ENCODE measurements around the gene TRIM32.
"Not testable (repeated sequence)": the region's sequence is repeated elsewhere in the genome, so short reads cannot be mapped to it uniquely, and the experiment has no call there.

The TRIM32 gene

DNA sequence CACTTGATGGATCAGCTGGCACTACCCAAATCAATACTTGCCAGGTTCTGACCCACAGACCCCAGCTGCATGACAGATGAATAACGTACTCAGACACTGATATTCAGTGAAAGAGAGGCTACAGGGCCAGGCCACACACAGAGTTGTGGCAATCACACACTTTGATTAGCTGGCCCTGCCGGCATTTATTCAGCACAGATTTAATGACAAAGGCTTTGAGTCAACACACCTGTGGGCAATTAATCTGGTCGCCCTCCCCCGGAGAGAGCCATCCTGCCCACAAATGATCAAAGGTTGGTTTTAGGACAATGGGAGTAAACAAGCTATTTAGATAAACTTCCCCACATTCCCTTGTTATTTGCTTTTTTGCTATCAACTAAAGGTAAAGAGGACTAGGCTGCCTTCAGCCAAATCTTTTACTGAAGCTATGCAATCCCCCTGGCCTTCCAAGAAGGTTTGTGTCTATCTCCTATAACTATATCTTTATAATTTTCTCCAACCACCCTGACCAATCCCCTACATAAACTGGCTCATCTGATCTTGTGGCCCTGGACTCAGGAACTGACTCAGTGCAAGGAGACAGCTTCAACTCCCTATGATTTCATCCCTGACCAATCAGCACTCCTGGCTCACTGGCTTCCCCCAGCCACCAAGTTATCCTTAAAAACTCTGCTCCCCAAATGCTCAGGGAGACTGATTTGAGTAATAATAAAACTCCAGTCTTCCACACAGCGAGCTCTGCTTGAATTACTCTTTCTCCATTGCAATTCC is 12.7 kb upstream of the TRIM32 start:
- DNase-seq, result no peak

GRCh38 chr9:116683535-116683934 is 3.6 kb upstream of the TRIM32 start:
- no peak for DNase-seq

DNA sequence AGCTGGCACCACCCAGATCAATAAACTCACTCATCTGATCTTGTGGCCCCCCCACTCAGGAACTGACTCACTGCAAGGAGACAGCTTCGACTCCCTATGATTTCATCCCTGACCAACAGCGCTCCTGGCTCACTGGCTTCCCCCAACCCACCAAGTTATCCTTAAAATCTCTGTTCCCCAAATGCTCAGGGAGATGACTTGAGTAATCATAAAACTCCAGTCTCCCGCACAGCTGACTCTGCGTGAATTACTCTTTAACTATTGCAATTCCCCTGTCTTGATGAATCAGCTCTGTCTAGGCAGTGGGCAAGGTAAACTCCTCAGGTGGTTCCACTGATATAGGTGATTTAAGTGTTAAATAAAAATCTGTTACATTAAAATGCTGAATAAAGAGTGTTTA is 1.9 kb upstream of the TRIM32 start:
- no peak for DNase-seq

DNA sequence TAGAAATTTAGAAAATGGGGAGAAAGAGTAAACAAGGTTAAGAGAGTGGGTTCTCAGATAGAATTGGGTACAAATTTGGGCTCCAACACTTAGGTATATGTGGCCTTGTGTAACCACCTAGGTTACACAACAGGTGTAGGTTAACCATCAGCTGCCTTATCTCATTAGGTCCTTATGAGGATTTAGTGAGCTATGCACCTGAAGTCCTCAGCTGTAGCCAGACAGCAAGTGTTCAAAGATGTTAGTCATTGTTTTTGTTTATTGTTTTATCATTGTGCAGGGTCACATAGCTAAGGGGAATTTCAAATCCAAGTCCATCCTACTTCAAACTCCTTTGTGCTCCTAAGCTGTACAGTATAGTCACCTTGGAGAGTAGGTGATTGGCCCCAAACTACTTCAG is 970 bp upstream of the TRIM32 start:
- DNase-seq, result no peak

DNA sequence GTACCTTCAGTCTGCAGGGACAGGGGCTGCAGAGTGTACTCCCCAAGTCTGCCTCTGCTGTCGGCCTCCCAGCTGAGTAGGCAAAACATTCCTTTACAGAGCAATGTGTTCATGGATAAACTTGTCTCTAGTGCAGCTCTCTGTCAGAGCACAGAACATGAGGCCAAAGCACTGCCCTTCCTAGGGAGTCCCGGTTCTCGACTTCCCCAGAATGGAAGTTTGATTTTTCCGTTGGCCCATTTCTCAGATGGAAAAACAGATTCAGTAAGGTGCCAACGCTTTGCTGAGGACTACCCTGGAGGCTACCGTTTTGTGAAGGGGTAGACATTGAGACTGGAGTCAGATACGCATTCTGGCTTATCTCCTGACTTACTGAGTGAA is 422 bp upstream of the TRIM32 start:
- DNase-seq, result peak; percentile 5

- DNase-seq, result peak; percentile 9
Observed at GRCh38 chr9:116687754-116688135, 640 bp downstream of the TRIM32 start.

DNA sequence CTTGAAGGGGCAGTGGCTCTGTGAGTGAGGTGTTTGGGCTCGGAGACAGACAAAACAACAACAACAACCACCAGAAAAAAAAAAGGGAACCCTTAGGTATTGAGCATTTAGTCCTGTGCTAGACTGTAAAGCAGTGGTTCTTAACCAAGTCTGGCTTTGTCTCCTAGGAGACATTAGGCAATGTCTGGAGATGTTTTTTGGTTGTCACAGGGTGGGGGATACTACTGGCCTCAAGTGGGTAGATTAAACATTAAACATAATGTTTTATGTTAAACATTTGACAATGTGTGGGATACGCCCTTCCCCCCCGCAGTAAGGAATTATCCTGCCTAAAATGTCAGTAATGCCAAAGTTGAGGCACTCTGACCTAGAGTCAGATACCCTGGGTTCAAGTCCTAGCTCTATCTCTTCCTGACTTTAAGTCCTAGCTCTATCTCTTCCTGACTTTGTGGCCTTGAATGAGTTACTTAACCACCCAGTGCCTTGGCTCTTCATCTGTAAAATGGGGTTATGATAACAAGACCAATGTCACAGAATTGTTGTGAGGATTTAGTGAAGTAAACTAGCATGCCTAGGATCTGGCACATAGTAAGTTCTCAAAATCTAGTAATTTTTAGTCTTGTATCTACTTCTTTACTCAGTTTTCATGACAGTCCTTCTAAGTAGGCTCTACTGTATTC is 1.8 kb downstream of the TRIM32 start:
- no peak for DNase-seq

DNA sequence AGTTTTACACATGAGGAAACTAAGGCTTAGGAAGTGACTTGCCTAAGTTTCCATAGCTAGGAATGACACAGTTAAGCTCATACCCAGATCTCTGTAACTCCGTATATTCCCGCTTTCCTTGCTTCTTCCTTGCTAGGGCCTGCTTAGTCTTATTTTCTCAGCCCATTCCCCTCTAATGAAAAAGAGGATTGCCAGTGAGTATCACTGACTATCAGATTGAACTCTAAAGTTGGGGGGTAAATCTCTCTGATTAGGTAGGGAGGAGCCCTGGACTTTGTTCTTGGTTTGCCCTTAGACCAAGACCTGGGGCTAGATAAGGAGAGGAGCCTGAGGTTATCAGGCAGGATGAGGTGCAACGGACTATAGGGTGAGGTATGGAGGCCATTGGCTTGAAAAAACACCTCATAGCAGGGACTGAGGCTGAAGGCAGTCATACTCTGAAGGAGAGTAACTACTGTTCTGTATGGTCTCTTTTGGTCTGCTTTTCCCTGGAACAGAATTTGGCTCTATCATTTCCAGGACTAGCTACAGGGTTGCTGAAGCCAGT is 2.5 kb downstream of the TRIM32 start:
- no peak for DNase-seq

DNA sequence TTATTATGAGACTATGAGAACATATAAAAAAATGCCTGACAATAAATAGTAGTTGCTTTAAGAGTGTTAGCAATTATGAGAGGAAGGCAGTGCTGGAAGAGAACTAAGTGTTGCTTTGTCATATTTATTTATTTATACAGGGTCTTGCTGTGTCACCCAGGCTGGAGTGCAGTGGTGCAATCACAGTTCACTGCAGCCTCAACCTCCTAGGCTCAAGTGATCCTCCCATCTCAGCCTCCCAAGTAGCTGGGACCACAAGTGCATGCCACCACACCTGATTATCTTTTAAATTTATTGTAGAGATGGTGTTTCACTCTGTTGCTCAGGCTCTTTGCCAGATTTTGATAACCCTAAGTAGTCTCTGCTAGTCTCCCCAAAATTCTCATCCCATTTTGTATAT is 3.7 kb downstream of the TRIM32 start:
- DNase-seq, result not testable (repeated sequence)

DNA sequence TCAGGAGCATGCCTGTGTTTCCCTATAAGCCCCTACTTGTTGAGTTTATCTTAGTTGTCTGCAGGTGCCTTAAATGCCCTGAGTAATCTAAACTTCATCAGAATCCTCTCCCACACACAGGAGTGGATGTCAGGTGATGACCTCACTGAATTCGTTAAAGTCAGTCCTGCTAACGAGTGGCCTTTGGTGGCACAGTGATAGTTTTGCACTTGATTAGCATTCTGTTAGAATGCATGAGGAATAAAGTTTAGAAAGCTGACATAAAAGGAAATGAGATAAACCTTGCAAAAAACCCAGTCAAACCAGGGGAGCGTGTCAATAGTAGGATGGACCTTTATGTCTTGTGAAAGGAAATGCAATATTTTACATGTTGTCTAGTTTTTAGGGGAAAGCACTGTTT is 4.5 kb downstream of the TRIM32 start:
- no peak for DNase-seq

DNA sequence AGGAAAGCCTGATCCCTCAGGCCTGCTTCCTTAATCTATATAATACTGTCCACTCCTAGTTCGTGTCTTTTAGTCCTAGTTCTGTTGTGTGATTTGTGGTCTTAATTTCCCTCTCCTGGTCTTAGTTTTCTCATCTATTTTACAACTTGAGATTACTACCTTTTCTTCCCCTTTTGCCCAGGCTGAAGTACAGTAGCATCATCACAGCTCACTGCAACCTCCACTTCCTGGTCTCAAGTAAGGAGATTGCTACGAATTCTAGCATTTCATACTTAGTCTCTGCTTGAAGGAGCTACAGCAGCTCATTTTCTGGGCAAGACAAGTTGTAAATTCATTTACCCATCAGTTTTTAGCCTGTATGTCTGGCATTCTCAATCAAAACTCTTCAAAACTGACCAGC is 5.5 kb downstream of the TRIM32 start:
- DNase-seq, result no peak

DNA sequence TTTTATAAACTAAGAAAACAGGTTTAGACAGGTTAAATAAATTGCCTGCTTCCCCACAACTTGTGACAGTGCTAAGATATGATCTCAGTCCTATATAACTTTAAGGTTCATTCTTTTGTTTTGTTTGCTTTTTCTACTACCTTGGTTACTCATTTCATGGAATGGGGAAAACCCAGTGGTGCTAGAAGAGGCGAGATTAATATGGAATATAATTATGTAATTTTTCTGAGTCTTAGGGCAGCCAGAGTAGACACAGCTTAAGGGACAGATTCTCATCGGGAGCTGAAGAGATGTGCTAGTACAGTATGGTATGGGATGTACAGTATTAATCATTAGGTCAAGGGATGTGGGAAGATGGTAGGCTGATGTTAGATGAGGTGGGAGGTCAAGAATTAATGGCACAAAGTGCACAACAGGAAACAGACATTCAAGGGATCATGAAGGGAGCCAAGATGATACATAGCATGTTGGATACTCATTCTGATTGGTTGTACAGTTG is 6.2 kb downstream of the TRIM32 start:
- no peak for DNase-seq

DNA sequence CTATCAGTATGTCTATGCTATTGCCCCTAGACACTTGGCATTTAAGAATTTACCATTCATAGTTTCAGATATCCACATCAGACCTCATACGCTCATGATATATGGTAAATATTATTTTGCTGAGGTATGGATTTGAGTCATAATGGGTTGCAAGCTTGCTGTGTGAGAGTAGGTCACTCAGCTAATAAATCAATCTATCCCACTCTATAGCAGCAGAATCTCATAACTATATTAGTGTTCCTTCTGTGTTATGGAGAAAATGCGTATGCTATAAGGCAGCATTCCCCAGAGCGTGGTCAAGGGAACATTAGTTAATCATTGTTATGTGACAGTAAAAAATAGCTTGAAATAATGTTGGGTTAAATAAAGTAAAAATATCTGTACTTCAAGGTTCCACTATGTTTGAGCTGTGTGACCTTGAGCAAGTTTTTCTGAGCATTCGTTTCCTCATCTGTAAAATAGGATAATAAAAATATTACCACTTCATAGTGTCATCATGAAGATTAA is 7.7 kb downstream of the TRIM32 start:
- DNase-seq, result no peak

DNA sequence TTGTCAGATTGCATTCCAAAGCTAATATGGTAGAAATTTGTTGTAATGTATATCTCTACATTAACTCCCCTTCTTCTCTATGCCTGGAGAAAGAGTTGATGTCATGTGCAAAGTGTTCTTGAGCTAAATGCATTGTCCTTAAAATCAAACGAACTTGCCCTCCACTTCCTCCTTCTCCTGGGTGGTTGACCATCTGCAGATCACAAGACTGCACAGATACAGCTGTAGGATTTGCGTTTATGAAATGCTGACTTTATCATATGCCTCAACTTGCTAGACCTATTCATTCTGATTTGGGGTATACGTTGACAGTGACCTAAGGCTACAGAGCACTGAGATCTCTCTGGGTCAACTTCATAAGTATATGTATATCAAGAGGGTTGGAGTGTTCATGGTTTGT is 8.3 kb downstream of the TRIM32 start:
- DNase-seq, result no peak

GRCh38 chr9:116697362-116697761 is 10.3 kb downstream of the TRIM32 start:
- no peak for DNase-seq

DNA sequence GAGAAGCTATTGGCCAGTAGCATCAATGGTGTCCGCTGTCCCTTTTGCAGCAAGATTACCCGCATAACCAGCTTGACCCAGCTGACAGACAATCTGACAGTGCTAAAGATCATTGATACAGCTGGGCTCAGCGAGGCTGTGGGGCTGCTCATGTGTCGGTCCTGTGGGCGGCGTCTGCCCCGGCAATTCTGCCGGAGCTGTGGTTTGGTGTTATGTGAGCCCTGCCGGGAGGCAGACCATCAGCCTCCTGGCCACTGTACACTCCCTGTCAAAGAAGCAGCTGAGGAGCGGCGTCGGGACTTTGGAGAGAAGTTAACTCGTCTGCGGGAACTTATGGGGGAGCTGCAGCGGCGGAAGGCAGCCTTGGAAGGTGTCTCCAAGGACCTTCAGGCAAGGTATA is 10.8 kb downstream of the TRIM32 start:
- no peak for DNase-seq

GRCh38 chr9:116700279-116700678 is 13.2 kb downstream of the TRIM32 start:
- no peak for DNase-seq

GRCh38 chr9:116700882-116701865 is 14.1 kb downstream of the TRIM32 start:
- DNase-seq, result no peak

DNA sequence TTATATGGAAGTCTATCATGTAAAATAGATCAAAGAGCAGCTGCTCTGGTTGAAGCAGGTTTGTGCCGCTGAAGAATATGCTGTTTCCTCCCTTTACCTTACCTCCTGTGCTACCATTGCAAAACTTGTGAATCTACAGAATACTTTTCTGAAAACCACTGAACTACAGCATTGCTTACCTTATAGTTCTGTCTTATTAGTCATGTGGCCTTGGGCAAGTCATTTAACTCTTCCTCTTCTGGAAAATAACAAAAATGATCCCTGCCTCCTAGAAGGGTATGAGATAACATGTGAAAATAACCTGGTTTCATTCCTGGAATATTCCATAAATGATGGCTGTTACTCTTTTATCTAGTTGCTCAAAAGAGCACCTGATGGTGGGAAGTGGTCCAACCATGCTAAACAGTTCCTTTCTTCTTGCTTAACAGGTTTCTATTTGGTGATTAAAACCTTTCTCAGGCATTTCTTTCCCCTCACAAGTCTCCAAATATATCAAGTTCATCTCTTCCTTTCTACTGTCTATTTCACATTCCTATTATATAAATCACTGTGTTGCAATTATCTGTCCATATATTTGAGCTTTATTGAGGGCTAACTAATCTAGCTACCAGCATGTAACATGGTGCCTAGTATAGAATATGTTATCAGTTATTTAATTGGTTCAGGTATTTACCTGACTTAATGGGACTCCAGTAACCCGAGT is 15.0 kb downstream of the TRIM32 start:
- DNase-seq, result no peak

DNA sequence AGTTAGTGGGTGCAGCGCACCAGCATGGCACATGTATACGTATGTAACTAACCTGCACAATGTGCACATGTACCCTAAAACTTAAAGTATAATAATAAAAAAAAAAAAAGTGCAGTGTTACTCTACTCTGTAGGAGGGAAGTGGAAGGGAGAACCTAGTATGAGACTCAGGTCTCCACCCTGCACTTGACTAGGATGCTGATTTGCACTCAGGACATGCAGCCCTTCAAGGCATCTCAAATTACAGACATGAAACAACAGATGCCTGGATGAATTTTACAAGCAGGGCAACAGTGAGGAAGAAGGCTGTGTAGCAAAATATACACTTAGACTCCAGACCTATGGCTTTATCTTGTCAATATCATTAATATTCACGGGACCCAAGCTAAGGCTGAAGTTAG is 16.5 kb downstream of the TRIM32 start:
- DNase-seq, result no peak

DNA sequence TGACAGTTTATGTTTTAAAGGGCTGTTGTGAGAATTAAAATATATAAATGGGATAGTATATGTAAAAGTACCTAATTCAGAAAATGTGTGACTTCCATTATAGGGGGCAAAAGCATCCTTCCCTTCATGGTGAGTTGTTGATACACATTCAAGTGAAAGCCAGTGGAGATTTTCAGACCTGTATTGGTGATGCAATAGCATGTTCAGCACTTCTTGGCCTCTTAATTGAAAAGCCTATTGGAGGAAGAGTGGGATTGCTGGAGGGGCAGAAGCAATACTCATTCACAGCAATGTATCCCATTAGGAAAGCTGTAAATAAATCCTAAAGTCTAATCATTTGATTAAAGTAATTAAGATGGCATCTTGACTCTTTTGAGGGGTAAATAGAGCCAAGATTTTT is 17.4 kb downstream of the TRIM32 start:
- DNase-seq, result no peak

DNA sequence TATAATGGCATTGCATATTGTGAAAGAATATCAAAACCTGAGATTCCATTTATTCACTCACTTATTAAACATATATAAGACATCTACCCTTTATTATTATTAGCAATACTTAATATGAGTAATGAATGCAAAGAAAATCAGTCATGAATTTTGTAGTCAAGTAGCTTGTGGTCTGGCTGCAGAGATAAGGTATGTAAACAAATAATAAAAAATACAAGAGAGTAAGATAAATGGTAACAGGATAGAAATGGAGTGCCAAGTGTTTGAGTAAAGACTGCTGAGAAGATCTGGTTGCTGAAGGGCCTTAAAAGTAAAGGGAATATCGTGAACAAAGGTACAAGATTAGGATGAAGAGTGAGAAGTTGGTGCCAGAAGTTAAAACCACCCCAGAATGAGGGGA is 18.4 kb downstream of the TRIM32 start:
- no peak for DNase-seq

All from activated CD4-positive, alpha-beta T cell treated with anti-CD3 and anti-CD28 coated beads for 48 hours (primary cell).